PC-3 (cell line): ENCODE data around the gene TFDP2.

ENCODE experiments used
- CTCF ChIP-seq: fragments of 300-600 bp; sonication (generic); conservative IDR thresholded peaks from 2 replicates; pipeline ENCODE4 v1.5.1; 2017; ENCODE audit warnings: antibody characterized with exemption, low read depth, mild to moderate bottlenecking, low read length
- EZH2 ChIP-seq: fragments of 300-600 bp; sonication (generic); IDR thresholded peaks from one replicate; pipeline ENCODE4 v1.6.1; 2017; ENCODE audit warnings: antibody characterized with exemption, mild to moderate bottlenecking, low read length; ENCODE audit not compliant: unreplicated experiment
- EZH2phosphoT487 ChIP-seq: fragments of 300-600 bp; sonication (generic); IDR thresholded peaks from 2 replicates; pipeline ENCODE4 v1.6.1; 2018; ENCODE audit warnings: mild to moderate bottlenecking, antibody characterized with exemption, low read length, borderline replicate concordance

GRCh38 chr3:141960731-141961130 is 188.6 kb downstream of the TFDP2 start:
- TF ChIP-seq CTCF = no peak
- no peak for TF ChIP-seq EZH2
- no peak for TF ChIP-seq EZH2phosphoT487
